ENCODE measurements around the gene RHOA. TPM values are rescaled to one million over a fixed set of nuclear protein-coding genes. Genes with fewer than 3 reads are reported as not detected.
"Not testable (repeated sequence)": the region's sequence is repeated elsewhere in the genome, so short reads cannot be mapped to it uniquely, and the experiment has no call there.

Gene RHOA
- total and polyA plus RNA-seq, 4 donors, result 269 to 567 (median 432) TPM

GRCh38 chr3:49333916-49334633, 77.7 kb downstream of the RHOA start:
- Histone ChIP-seq H3K36me3 (ENCODE audit: control insufficient read depth in 4 of 4, insufficient read depth in 4 of 4, low read length in 4 of 4) (peaks cover 17 to 30% (median 21%) of the 10 kb centered on the region in 4 donors), H3K4me3 (no peak overlapping the region), H3K27ac (ENCODE audit: low read depth in 1 of 2, low read length in 1 of 2) (no peak overlapping the region), H3K27me3 (ENCODE audit: control insufficient read depth in 3 of 3, insufficient read depth in 3 of 3, low read length in 2 of 3) (no peaks in the 10 kb centered on the region), H3K4me1 (ENCODE audit: control insufficient read depth in 5 of 5, insufficient read depth in 5 of 5, low read length in 5 of 5) (peaks cover 0 to 2% (median 0%) of the 10 kb centered on the region in 5 donors), H3K9me3 (ENCODE audit: control insufficient read depth in 4 of 4, insufficient read depth in 3 of 4, low read length in 3 of 4) (no peaks in the 10 kb centered on the region), H3K9ac (ENCODE audit: insufficient read depth in 1 of 2, low read length in 2 of 2) (no peak overlapping the region)
- 87 to 89% methylated on average over 5 of the region's 5 CpGs for WGBS, 2 donors
- no peak for TF ChIP-seq CTCF (IDR thresholded peaks at IDR 0.05; ENCODE audit: control extremely low read depth, extremely low read depth)
- ATAC-seq (ENCODE audit: insufficient read depth, low FRiP score) (no peak), DNase-seq (no peak)

DNA sequence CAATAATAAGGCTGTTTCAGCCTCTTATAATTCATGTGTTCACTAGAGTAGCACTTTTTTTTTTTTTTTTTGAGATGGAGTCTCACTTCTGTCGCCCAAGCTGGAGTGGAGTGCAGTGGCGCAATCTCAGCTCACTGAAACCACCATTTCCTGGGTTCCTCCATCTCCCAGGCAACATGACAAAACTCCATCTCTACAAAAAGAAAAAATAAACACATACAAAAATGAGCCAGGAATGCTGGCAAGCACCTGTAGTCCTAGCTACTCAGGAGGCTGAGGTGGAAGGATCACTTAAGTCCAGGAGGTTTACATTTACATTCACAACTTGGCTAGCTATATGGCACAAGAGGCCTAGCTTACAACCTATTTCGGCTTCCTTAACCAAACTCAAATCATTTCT, 78.7 kb downstream of the RHOA start:
- Histone ChIP-seq H3K9me3 (ENCODE audit: control insufficient read depth in 4 of 4, insufficient read depth in 3 of 4, low read length in 3 of 4) (no peaks in the 10 kb centered on the region), H3K27ac (ENCODE audit: low read depth in 1 of 2, low read length in 1 of 2) (peak overlapping the region in 1 of 2 donors; percentile 18), H3K4me1 (ENCODE audit: control insufficient read depth in 5 of 5, insufficient read depth in 5 of 5, low read length in 5 of 5) (no peaks in the 10 kb centered on the region), H3K4me3 (no peak overlapping the region), H3K9ac (ENCODE audit: insufficient read depth in 1 of 2, low read length in 2 of 2) (no peak overlapping the region), H3K27me3 (ENCODE audit: control insufficient read depth in 3 of 3, insufficient read depth in 3 of 3, low read length in 2 of 3) (no peaks in the 10 kb centered on the region), H3K36me3 (ENCODE audit: control insufficient read depth in 4 of 4, insufficient read depth in 4 of 4, low read length in 4 of 4) (peaks cover 17 to 30% (median 21%) of the 10 kb centered on the region in 4 donors)
- no peak for TF ChIP-seq CTCF (IDR thresholded peaks at IDR 0.05; ENCODE audit: control extremely low read depth, extremely low read depth)
- ATAC-seq (ENCODE audit: insufficient read depth, low FRiP score) (peak; percentile 68), DNase-seq (no peak)
- 27 to 49% methylated on average over 3 of the region's 3 CpGs for WGBS, 2 donors

DNA sequence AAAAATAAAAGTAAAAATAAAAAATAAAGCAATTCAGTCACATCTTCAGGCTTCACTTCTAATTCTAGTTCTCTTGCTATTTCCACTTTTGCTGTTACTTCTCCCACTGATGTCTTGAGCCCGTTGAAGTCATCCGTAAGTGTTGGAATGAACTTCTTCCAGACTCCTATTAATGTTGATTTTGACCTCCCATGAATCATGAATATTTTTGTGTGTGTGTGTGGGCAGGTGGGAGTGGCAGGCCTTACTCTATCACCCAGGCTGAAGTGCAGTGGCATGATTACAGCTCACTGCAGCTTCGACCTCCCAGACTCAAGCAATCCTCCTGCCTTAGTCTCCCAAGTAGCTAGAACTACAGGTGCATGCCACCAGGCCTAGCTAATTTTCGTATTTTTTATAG, 82.6 kb downstream of the RHOA start:
- no peak for ATAC-seq (ENCODE audit: insufficient read depth, low FRiP score)
- 90 to 95% methylated on average over 4 of the region's 4 CpGs for WGBS, 2 donors
- TF ChIP-seq CTCF (IDR thresholded peaks at IDR 0.05; ENCODE audit: control extremely low read depth, extremely low read depth), result no peak
- Histone ChIP-seq H3K9me3 (ENCODE audit: control insufficient read depth in 4 of 4, insufficient read depth in 3 of 4, low read length in 3 of 4) (no peaks in the 10 kb centered on the region), H3K27ac (ENCODE audit: low read depth in 1 of 2, low read length in 1 of 2) (no peak overlapping the region), H3K36me3 (ENCODE audit: control insufficient read depth in 4 of 4, insufficient read depth in 4 of 4, low read length in 4 of 4) (peaks cover 20 to 42% (median 29%) of the 10 kb centered on the region in 4 donors), H3K9ac (ENCODE audit: insufficient read depth in 1 of 2, low read length in 2 of 2) (no peak overlapping the region), H3K4me1 (ENCODE audit: control insufficient read depth in 5 of 5, insufficient read depth in 5 of 5, low read length in 5 of 5) (no peaks in the 10 kb centered on the region), H3K27me3 (ENCODE audit: control insufficient read depth in 3 of 3, insufficient read depth in 3 of 3, low read length in 2 of 3) (no peaks in the 10 kb centered on the region), H3K4me3 (no peak overlapping the region)
- DNase-seq, result no peak

GRCh38 chr3:49328350-49328749, 83.4 kb downstream of the RHOA start:
- not testable (repeated sequence) for H3K27ac ChIP-seq (ENCODE audit: low read depth in 1 of 2, low read length in 1 of 2); ATAC-seq (ENCODE audit: insufficient read depth, low FRiP score); H3K9me3 ChIP-seq (ENCODE audit: control insufficient read depth in 4 of 4, insufficient read depth in 3 of 4, low read length in 3 of 4); H3K4me1 ChIP-seq (ENCODE audit: control insufficient read depth in 5 of 5, insufficient read depth in 5 of 5, low read length in 5 of 5); H3K27me3 ChIP-seq (ENCODE audit: control insufficient read depth in 3 of 3, insufficient read depth in 3 of 3, low read length in 2 of 3); H3K9ac ChIP-seq (ENCODE audit: insufficient read depth in 1 of 2, low read length in 2 of 2); DNase-seq; H3K4me3 ChIP-seq
- WGBS, 2 donors, result 87 to 89% methylated on average over 2 of the region's 2 CpGs
- peaks cover 19 to 48% (median 33%) of the 10 kb centered on the region in 4 donors for H3K36me3 ChIP-seq (ENCODE audit: control insufficient read depth in 4 of 4, insufficient read depth in 4 of 4, low read length in 4 of 4)

Measured in lung (tissue), 12 donors.